Limb (tissue), 2 donors: Measurements from ENCODE around the gene FOXF1.

Experiments
- DNase-seq, 2 donors: peaks; one replicate each; pipeline ENCODE4 v3.0.0-alpha.2; 2016; ENCODE audit errors: extremely low spot score in 2 of 2

Gene FOXF1

DNA sequence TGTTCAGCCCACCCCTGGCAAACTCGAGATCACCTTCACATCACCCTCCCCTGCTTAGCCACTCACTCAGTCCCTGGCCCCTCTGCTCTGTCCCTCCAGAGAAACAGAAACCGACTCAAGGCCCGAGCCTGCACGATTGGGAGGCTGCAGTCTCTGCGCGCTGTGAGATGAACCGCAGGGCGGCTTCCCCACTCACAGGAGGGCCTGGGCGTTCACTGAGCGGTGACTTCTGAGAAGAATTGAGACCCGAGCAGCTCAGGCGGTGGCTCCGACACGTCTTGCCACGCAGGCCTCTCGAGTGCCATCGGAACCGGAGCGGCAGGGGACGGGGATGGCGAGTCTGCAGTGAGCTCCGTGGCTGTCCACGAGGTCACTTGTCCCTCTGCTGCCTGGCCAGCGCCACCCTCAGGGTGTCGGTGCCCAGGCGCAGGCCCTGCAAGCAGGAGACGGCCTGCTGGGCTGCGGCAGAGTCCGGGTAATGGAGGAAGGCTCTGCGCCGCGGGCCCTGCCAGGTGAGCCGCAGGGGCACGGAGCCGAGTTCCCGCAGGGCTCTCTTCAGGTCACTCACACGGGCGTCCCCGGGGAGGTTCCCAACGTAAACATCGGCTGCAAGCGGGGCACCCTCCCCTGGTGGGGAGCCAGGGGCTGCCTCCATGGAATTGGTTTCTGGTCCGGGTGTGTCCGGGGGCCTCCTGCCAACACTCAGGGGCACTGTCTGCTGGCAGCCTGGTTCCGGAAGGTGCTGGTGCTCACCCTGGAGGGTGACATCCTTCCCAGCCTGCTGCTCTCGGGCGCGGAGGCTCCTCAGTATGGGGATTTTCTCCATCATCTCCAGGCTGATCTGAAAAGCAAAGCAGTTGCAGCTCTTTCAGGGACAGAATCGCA lies 21.6 kb downstream of the FOXF1 start:
- DNase-seq = no peak

- DNase-seq = no peak
These were observed 22.1 kb downstream of the FOXF1 start for GRCh38 chr16:86532526-86532815.

DNA sequence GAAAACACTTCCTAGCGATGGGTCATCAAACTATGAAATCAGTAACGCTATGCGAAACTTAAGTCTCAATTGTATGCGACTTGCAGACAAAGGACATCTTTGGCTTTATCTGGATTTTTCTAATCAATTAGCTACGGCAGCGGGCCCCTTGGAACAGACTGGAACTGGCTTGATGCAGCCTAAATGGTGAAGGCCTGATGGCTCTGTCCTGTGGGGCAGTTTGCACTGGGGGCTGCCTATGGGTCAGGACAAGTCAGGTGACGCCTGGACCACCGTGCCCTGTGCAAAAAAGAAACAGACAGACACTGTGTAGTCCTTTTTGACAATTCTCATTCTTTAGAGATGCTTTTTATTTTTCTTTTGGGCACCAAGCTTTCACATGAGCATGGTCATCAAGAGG lies 22.7 kb downstream of the FOXF1 start:
- no peak for DNase-seq

DNA sequence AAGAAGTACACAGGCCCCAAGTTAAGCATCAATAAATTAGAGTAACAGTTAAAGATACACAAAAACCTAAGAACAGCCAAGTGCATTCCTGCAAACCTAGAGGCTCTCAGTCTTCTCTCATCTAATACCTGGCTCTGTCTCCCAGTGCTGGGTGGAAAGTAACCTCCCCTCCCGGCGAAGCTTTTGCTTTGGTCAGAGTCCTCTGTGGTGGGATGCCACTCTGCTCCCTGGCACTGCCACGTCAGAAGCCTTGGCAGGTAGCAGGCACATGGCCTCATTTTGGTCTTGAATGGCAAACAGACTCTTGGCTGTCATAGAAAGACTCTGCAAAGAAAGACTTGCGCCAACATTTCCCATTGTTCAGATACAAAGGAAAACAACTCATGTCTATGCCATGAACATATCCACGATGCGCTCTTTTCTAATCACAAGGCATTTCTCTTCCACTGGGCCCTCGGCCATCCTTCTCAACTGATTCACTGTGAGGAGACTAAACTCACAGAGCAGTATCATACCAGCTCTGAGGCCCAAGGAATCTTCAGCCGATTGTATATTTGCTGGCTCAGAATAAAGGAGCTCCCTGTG lies 23.5 kb downstream of the FOXF1 start:
- no peak for DNase-seq

DNA sequence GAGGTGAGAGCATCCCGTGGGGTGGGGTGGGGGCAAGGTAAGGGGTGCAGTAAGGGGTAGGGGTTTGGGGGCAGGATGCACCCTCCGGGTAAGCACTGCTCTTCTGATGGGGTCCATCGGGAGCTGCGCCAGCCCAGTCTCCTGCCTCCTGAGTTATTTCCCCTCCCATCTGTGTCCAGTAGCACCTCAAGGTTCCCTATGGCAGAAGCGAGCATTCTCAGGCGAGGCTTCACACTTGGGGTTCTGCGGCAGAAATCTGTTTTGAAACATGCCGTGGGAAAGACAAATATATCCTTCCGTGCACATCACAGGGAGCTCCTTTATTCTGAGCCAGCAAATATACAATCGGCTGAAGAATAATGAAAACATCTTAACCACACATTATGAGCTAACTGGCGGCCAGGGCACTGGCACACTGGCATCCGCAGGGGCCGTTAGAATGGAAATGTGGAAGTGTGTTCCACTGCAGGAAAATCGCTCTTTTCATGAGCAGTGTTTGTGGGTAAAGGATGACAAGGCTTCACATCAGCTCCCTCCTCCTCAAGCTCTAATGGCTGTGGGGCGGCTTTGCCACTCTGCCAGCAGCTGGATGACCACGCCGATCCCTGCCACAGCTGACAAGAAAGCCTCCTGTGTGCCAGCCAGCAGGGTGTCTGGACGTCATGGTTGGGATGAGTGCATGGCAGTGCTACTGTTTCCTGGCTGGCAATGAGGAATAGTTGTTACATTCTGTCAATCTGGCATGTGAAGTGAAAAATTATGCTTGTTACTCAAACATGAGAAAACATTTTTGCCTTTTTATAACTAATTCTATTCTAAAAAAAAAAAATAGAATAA lies 24.7 kb downstream of the FOXF1 start:
- no peak for DNase-seq

DNA sequence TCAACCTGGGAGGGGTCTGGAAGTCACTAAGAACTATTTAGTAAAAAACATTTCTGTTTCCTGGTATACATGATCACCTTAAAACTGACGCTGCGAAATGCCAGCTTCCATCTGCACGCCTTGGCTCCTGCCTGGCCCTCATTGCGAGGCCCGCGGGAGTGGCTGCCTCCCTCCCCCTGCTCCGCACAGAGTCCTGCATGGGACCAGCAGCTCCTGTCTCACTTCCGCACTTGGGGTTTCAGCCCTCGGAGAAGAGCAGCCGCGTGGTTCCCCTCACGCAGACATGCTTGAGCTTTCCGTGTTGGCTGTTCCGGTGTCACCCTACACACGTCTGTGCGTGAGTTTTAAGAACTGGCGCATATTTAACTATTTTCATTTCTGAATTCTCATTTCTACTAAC lies 26.3 kb downstream of the FOXF1 start:
- DNase-seq = no peak

GRCh38 chr16:86537486-86537885 lies 27.2 kb downstream of the FOXF1 start:
- DNase-seq = no peak

GRCh38 chr16:86538196-86538780 lies 28.0 kb downstream of the FOXF1 start:
- no peak for DNase-seq

- DNase-seq = no peak
These were observed 30.6 kb downstream of the FOXF1 start for GRCh38 chr16:86540894-86541293.

DNA sequence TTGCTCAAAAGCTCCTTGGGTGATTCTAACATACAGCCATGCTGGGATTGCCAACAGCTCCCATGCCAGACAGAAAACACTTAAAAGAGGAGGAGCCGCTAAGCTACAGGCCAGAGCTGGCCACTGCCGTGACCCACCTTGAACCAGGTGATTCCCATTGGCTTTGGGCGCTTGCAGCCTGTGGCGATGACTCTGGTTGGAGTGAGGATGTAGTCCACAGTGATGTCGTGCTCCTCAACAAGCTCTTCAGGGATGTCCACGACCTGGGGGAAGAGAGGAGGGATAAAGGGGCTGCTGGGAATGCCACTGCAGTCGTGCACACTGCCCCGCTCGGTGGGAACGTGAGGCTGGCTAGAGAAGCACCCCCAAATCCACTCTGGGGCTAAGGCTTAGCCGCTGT lies 31.2 kb downstream of the FOXF1 start:
- no peak for DNase-seq

DNA sequence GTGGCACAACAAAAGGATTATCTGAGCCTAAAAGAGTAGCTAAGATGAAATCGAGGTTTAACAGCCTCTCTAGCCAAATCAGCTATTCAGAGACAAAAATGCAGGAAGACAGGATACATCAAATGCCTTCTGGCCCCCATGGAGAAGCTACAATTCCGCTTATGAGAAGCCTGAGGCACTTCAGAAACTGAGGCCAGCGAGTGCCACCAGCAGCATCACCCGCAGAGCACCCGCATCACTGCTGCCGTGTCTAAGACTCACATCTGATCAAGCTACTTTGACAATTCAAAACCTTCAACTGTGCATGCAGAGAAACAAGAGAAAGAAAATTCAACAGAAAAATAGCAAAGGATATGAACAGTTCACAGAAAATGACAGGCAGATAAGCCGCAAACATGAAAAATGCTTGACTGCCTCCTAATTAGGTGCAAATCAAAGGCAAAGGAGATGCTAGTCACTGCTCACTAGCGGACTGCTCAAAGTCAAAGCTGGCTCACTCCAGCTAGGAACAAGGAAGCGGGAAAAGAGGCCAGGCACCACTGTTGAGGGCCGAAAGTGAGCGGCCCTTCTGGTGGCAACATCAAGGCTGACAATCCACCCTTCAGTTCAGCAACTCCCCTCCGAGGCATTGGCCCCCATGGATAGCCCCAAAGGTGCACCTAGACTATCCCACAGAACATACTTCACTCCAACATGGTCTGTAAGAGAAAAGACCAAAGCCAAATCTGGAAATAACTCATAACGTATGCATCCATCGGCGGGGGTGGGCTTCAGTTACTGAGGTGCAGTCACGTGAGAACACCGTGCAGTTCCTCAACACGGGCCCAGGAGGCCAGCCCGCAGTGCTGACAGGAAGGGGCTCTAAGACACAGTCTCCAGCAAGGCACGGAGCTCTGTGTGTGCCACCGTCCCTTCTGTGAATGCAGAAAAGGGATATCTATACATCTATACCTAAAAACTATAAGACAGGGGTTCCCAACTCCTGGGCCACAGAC lies 32.7 kb downstream of the FOXF1 start:
- DNase-seq = no peak

DNA sequence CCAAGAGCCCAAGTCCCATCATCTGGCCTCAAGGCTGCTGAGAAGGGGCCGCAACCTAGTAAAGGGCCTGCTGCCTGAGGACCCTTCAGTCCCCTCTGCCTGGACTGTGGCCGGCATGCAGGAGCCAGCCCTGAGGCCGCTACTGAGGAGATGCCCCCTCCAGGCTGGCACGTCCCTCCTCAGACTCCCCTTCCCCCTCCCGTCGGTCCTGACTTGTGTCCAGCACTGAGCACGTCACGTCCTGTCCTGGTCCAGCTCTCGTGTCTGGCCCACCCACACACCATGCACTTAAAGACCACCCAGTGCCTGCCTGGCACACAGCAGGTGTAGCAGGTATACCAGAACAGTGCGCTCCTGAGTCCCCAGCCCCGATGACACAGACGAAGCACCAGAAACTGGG lies 35.2 kb downstream of the FOXF1 start:
- DNase-seq = no peak

GRCh38 chr16:86545954-86546637 lies 35.8 kb downstream of the FOXF1 start:
- no peak for DNase-seq

GRCh38 chr16:86546638-86547013 lies 36.3 kb downstream of the FOXF1 start:
- no peak for DNase-seq

DNA sequence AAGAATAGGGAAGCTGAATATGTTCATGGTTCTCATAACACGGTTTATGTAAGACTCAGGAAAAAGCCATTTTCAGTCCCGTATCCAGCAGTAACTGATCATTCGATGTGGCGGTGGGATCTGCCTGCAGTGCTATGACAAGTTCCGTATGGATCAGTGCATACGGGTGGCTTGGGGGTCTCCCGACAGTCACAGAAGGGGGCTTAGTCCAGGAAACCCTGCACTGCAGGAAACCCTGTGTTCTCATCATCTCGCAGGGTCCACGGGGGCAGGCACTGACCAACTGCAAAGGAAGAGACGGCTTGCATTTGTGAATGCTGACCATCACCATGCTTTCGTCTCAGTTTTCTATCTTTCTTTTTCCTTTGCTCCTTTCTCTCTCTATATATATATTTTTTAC lies 37.0 kb downstream of the FOXF1 start:
- no peak for DNase-seq

- DNase-seq = no peak
These were observed 39.0 kb downstream of the FOXF1 start for GRCh38 chr16:86549076-86549892.

DNA sequence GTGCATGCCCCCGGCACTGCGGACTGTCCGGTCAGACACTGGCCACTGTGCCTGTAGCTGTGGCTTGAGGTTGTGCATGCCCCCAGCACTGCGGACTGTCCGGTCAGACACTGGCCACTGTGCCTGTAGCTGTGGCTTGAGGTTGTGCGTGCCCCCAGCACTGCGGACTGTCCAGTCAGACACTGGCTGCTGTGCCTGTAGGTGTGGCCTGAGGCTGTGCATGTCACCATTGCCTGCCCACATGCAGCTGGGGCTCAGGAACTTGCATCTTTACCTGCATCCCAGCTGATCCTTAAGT lies 39.5 kb downstream of the FOXF1 start:
- DNase-seq = no peak

DNA sequence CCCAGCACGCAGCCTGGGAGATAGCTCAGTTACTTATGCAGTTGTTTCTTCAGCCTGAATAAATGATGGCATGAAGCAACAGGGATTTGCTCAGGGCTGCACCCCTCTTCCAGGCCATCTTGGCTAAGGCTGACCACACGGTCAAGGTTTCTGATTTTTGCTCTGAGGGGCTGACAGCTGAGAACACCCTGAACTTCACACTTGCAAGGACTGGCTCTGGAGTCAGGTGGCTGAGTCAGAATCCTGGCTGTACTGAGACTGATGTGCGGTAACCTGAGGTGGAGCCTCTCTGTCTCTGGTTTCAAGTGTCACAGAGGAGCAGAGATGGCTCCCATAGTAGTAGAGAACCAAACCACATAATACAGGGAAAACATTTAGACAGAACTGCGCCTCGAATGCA lies 40.0 kb downstream of the FOXF1 start:
- no peak for DNase-seq

GRCh38 chr16:86553356-86553755 lies 43.0 kb downstream of the FOXF1 start:
- no peak for DNase-seq

GRCh38 chr16:86554599-86554916 lies 44.2 kb downstream of the FOXF1 start:
- no peak for DNase-seq
